Neuronal stem cell (in vitro differentiated cells): ENCODE results near the gene SLC16A10.
"Not testable (repeated sequence)": the region's sequence is repeated elsewhere in the genome, so short reads cannot be mapped to it uniquely, and the experiment has no call there.

Experiments
- DNase-seq: peaks from one replicate; pipeline ENCODE4 v3.0.0-alpha.2; 2013; ENCODE audit warnings: low spot score
- H2AFZ ChIP-seq: one replicate; pipeline ENCODE4 v1.6.1; 2013; ENCODE audit warnings: mild to moderate bottlenecking, low read length, inconsistent platforms
- H2AK5ac ChIP-seq: 2 replicates; pipeline ENCODE4 v1.6.1; 2013; ENCODE audit warnings: low read depth, mild to moderate bottlenecking, inconsistent platforms, low read length, moderate library complexity, mixed read lengths
- H2BK120ac ChIP-seq: 2 replicates; pipeline ENCODE4 v1.6.1; 2013; ENCODE audit warnings: low read depth, mild to moderate bottlenecking, inconsistent platforms, low read length, moderate library complexity, mixed read lengths
- H2BK12ac ChIP-seq: one replicate; pipeline ENCODE4 v1.6.1; 2013; ENCODE audit warnings: low read length, inconsistent platforms
- H2BK15ac ChIP-seq: 2 replicates; pipeline ENCODE4 v1.6.1; 2013; ENCODE audit warnings: mild to moderate bottlenecking, low read length, inconsistent platforms, mixed read lengths
- H2BK5ac ChIP-seq: one replicate; pipeline ENCODE4 v1.6.1; 2013; ENCODE audit warnings: inconsistent platforms, mild to moderate bottlenecking, low read length, moderate library complexity
- H3K14ac ChIP-seq: one replicate; pipeline ENCODE4 v1.6.1; 2013; ENCODE audit warnings: low read length, inconsistent platforms
- H3K18ac ChIP-seq: 2 replicates; pipeline ENCODE4 v1.6.1; 2013; ENCODE audit warnings: low read length, inconsistent platforms
- H3K23ac ChIP-seq: 2 replicates; pipeline ENCODE4 v1.6.1; 2013; ENCODE audit warnings: low read depth, mild to moderate bottlenecking, mixed read lengths, low read length, inconsistent platforms; ENCODE audit not compliant: poor library complexity
- H3K27ac ChIP-seq: replicated peaks from 3 replicates; pipeline ENCODE4 v1.5.1; 2013; ENCODE audit warnings: low read length, inconsistent platforms
- H3K27me3 ChIP-seq, 3 experiments: 2 replicates each; pipeline ENCODE4 v1.6.1; 2013; ENCODE audit warnings: low read length in 3 of 3, mild to moderate bottlenecking in 2 of 3, inconsistent platforms in 1 of 3, low read depth in 1 of 3, mixed read lengths in 1 of 3, moderate library complexity in 1 of 3; ENCODE audit not compliant: control insufficient read depth in 3 of 3, insufficient read depth in 3 of 3
- H3K36me3 ChIP-seq, 2 donors: replicated peaks in 1 of 2; 2 replicates each; pipeline ENCODE4 v1.6.1; 2013; ENCODE audit warnings: low read length in 2 of 2; ENCODE audit not compliant: control insufficient read depth in 2 of 2, insufficient read depth in 2 of 2
- H3K4ac ChIP-seq: 2 replicates; pipeline ENCODE4 v1.6.1; 2013; ENCODE audit warnings: inconsistent platforms, mild to moderate bottlenecking, low read length, moderate library complexity
- H3K4me1 ChIP-seq, 2 donors: 1 replicate in 1 of 2; 2 replicates in 1 of 2; pipeline ENCODE4 v1.6.1; 2013; ENCODE audit warnings: low read length in 2 of 2, low read depth in 1 of 2; ENCODE audit not compliant: control insufficient read depth in 2 of 2, insufficient read depth in 1 of 2
- H3K4me2 ChIP-seq: one replicate; pipeline ENCODE4 v1.6.1; 2013; ENCODE audit warnings: mild to moderate bottlenecking, low read length, inconsistent platforms; ENCODE audit not compliant: insufficient read depth, poor library complexity, severe bottlenecking
- H3K4me3 ChIP-seq, 2 donors: 2 replicates each; pipeline ENCODE4 v1.5.1; 2013; ENCODE audit warnings: low read length in 2 of 2, mild to moderate bottlenecking in 2 of 2, inconsistent platforms in 1 of 2, moderate library complexity in 1 of 2
- H3K79me1 ChIP-seq: one replicate; pipeline ENCODE4 v1.6.1; 2013; ENCODE audit warnings: low read depth, mild to moderate bottlenecking, inconsistent platforms, low read length, moderate library complexity
- H3K9ac ChIP-seq: one replicate; pipeline ENCODE4 v1.6.1; 2013; ENCODE audit warnings: mild to moderate bottlenecking, low read depth, low read length, inconsistent platforms; ENCODE audit not compliant: poor library complexity
- H3K9me3 ChIP-seq, 2 donors: replicated peaks in 1 of 2; 2 replicates each; pipeline versions ENCODE3 to v1.6.1; 2013; ENCODE audit warnings: low read length in 2 of 2, mild to moderate bottlenecking in 2 of 2, inconsistent platforms in 1 of 2, low read depth in 1 of 2, mixed read lengths in 1 of 2, moderate library complexity in 1 of 2; ENCODE audit not compliant: control insufficient read depth in 2 of 2, insufficient read depth in 1 of 2
- H4K8ac ChIP-seq: one replicate; pipeline ENCODE4 v1.6.1; 2013; ENCODE audit warnings: low read depth, mild to moderate bottlenecking, inconsistent platforms, low read length, moderate library complexity
- H4K91ac ChIP-seq: one replicate; pipeline ENCODE4 v1.6.1; 2013; ENCODE audit warnings: low read length, low read depth, mild to moderate bottlenecking, inconsistent platforms; ENCODE audit not compliant: poor library complexity
- WGBS, 2 donors: extraction: QIAGEN DNeasy Blood & Tissue Kit; methylation state at CpG; one replicate each; pipeline ENCODE4 v1.1.7; 2013; ENCODE audit warnings: missing lambda C conversion rate in 2 of 2, mixed read lengths in 1 of 2; ENCODE audit not compliant: insufficient read length in 2 of 2, insufficient replicate concordance in 1 of 2; ENCODE audit errors: extremely low coverage in 2 of 2; 5-methylcytosine and 5-hydroxymethylcytosine counted together

Gene SLC16A10

DNA sequence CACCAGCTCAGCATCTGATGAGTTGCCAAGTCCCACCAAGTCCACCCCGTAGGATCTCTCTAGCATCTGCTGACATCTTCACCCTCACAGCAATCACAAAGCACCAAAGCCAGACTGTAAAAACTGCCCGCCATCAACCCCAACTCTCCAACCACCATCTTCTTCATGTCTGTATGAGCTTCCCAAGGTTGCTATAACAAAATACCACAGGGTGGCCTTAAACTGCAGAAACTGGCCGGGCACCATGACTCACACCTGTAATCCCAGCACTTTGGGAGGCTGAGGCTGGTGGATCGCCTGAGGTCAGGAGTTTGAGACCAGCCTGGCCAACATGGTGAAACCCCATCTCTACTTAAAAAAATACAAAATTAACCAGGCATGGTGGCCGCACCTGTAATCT lies 25.3 kb upstream of the SLC16A10 start:
- not testable (repeated sequence) for H2AK5ac ChIP-seq, H3K4me1 ChIP-seq, H2BK5ac ChIP-seq, H3K23ac ChIP-seq, H3K9me3 ChIP-seq, H4K8ac ChIP-seq, H2BK12ac ChIP-seq, H3K79me1 ChIP-seq, H3K27me3 ChIP-seq, H3K18ac ChIP-seq, H3K4me2 ChIP-seq, H3K27ac ChIP-seq, H2AFZ ChIP-seq, H3K4ac ChIP-seq, DNase-seq, H2BK15ac ChIP-seq, H3K9ac ChIP-seq, H3K36me3 ChIP-seq, H2BK120ac ChIP-seq, H4K91ac ChIP-seq, H3K14ac ChIP-seq
- WGBS, 2 donors = no CpG with 5 or more reads among the region's 5 CpGs
- peak overlapping the region in 1 of 2 donors; percentile 46 for H3K4me3 ChIP-seq

DNA sequence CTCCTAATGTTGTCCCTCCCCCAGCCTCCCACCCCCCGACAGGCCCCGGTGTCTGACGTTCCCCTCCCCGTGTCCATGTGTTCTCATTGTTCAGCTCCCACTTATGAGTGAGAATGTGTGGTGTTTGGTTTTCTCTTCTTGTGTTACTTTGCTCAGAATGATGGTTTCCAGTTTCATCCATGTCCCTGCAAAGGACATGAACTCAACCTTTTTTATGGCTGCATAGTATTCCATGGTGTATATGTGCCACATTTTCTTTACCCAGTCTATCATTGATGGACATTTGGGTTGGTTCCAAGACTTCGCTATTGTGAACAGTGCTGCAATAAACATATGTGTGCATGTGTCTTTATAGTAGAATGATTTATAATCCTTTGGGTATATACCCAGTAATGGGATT lies 24.4 kb upstream of the SLC16A10 start:
- not testable (repeated sequence) for H3K36me3 ChIP-seq, DNase-seq, H2AFZ ChIP-seq, H2BK120ac ChIP-seq, H3K18ac ChIP-seq, H3K27ac ChIP-seq, H3K4me2 ChIP-seq, H3K4me3 ChIP-seq, H3K4ac ChIP-seq, H3K4me1 ChIP-seq, H4K91ac ChIP-seq, H3K27me3 ChIP-seq, H3K14ac ChIP-seq, H3K9ac ChIP-seq, H2BK12ac ChIP-seq, H2AK5ac ChIP-seq, H4K8ac ChIP-seq, H3K9me3 ChIP-seq, H3K23ac ChIP-seq, H2BK15ac ChIP-seq, H3K79me1 ChIP-seq, H2BK5ac ChIP-seq
- no CpG with 5 or more reads among the region's 5 CpGs for WGBS, 2 donors

DNA sequence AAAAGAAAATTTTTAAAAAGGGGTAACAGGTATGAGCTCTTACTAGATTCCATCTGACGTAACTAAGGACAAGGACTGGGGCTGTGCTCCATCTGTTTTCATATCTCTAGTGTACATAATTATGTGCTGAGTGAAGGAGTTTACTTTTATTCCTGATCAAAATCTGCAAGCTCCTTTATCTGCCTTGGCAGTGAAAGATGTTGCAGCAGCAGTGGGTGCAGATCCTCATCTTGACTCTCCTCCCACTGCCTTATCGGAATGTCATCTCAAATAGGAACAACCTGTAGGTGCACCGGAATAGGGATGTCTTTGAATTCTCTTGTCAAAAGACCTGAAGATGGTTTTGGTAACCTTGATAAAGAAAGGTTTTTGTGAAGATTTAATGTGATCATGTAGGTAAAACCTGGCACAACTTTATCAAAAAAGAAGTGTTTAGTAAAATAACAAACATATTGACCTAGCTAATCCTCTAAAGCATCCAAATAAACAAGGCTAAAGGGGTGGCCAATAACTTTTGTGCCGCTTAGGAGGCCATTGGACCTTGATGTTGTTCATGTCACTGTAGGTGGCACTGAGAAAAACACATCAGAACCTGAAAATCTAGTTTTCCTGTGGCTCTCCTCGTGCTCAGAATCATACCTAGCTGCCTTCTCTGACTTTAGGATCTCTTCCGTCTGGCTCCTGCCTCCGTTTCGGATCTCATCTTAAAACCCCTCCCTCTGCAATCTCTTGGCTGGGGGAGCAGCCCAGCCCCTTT lies 19.0 kb upstream of the SLC16A10 start:
- Histone ChIP-seq H3K79me1 (no peaks in the 10 kb centered on the region), H2BK5ac (no peak overlapping the region), H2BK120ac (no peak overlapping the region), H4K8ac (no peak overlapping the region), H2BK15ac (no peak overlapping the region), H3K4me1 (no peaks in the 10 kb centered on the region), H2AK5ac (no peak overlapping the region), H3K27ac (no peak overlapping the region), H3K18ac (no peak overlapping the region), H2AFZ (no peak overlapping the region), H4K91ac (no peak overlapping the region), H3K23ac (no peak overlapping the region), H3K9ac (no peak overlapping the region), H2BK12ac (no peak overlapping the region), H3K14ac (no peak overlapping the region), H3K4ac (no peak overlapping the region), H3K4me3 (no peak overlapping the region), H3K9me3 (no peaks in the 10 kb centered on the region), H3K4me2 (no peak overlapping the region), H3K27me3 (peaks cover 0 to 22% (median 0%) of the 10 kb centered on the region in 3 experiments), H3K36me3 (no peaks in the 10 kb centered on the region)
- DNase-seq = no peak
- WGBS, 2 donors = no CpG with 5 or more reads among the region's 8 CpGs

DNA sequence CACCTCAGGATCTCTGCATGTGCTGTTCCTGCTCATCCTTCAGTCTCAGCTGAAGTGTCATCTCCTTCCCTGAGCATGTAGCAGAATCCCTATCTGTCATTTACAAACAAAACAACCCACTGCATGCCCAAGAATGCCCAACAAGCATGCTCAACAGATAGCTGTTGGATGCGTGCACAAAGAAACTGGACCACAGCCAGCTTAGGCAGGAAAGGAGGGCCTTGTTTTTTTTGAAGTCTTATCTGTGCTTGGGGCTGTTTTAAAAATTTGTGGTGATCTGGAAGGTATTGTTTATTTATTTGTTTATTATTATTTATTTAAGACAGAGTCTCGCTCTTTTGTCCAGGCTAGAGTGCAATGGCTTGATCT lies 18.5 kb upstream of the SLC16A10 start:
- H3K4ac ChIP-seq = no peak overlapping the region
- H2BK120ac ChIP-seq = no peak overlapping the region
- H3K27ac ChIP-seq = no peak overlapping the region
- no peak overlapping the region for H2AFZ ChIP-seq
- H2BK5ac ChIP-seq = no peak overlapping the region
- no peak overlapping the region for H3K4me3 ChIP-seq
- H3K36me3 ChIP-seq = no peaks in the 10 kb centered on the region
- H3K4me2 ChIP-seq = no peak overlapping the region
- H3K4me1 ChIP-seq = no peaks in the 10 kb centered on the region
- no peaks in the 10 kb centered on the region for H3K9me3 ChIP-seq
- DNase-seq = no peak
- no peak overlapping the region for H4K8ac ChIP-seq
- WGBS, 2 donors = no CpG with 5 or more reads among the region's 2 CpGs
- no peak overlapping the region for H2BK12ac ChIP-seq
- no peaks in the 10 kb centered on the region for H3K79me1 ChIP-seq
- H3K27me3 ChIP-seq = peaks cover 0 to 26% (median 0%) of the 10 kb centered on the region in 3 experiments
- no peak overlapping the region for H3K23ac ChIP-seq
- H3K18ac ChIP-seq = no peak overlapping the region
- H3K14ac ChIP-seq = no peak overlapping the region
- no peak overlapping the region for H4K91ac ChIP-seq
- no peak overlapping the region for H3K9ac ChIP-seq
- no peak overlapping the region for H2BK15ac ChIP-seq
- H2AK5ac ChIP-seq = no peak overlapping the region
